HepG2 (cell line): ENCODE results near the gene FOXRED2. TPM values are rescaled to one million over a fixed set of nuclear protein-coding genes. Genes with fewer than 3 reads are reported as not detected.

Experiments used
- CBFB ChIP-seq: sonication (generic); formaldehyde crosslinking; IDR thresholded peaks from 2 replicates; pipeline ENCODE4 v1.4.0; 2020; ENCODE audit warnings: missing genetic modification reagents
- EED ChIP-seq: sonication (generic); formaldehyde crosslinking; IDR thresholded peaks from 2 replicates; pipeline ENCODE4 v1.5.0; 2020; ENCODE audit warnings: mild to moderate bottlenecking, missing genetic modification reagents
- FOXP1 ChIP-seq, 2 experiments: fragments of 450-650 bp in 1 of 2; IDR thresholded peaks; 2 replicates each; pipeline ENCODE4 v1.6.1; 2017 to 2018; ENCODE audit warnings: antibody characterized with exemption in 1 of 2
- HMG20A ChIP-seq: IDR thresholded peaks from 2 replicates; pipeline ENCODE4 v1.6.1; 2016; ENCODE audit warnings: borderline replicate concordance
- NFYC ChIP-seq: IDR thresholded peaks from 2 replicates; pipeline ENCODE4 v1.6.1; 2016; ENCODE audit warnings: missing genetic modification reagents, missing compliant biosample characterization
- SPEN ChIP-seq: sonication (generic); formaldehyde crosslinking; IDR thresholded peaks from 2 replicates; pipeline ENCODE4 v1.5.1; 2020; ENCODE audit warnings: low read depth, mild to moderate bottlenecking, missing genetic modification reagents
- WIZ ChIP-seq: sonication (generic); formaldehyde crosslinking; IDR thresholded peaks from 2 replicates; pipeline ENCODE4 v1.5.1; 2020; ENCODE audit warnings: mild to moderate bottlenecking, missing genetic modification reagents
- YY1 ChIP-seq: IDR thresholded peaks from 2 replicates; pipeline ENCODE4 v1.6.1; 2011; ENCODE audit warnings: low read length, low read depth, moderate library complexity, mild to moderate bottlenecking; ENCODE audit not compliant: insufficient read depth, insufficient replicate concordance
- ZBTB38 ChIP-seq: sonication (generic); formaldehyde crosslinking; IDR thresholded peaks from 2 replicates; pipeline ENCODE4 v1.5.1; 2020; ENCODE audit warnings: mild to moderate bottlenecking, missing genetic modification reagents
- ZFAT ChIP-seq: sonication (generic); formaldehyde crosslinking; conservative IDR thresholded peaks from 2 replicates; pipeline ENCODE4 v1.8.1; 2023; ENCODE audit warnings: missing genetic modification reagents, inconsistent platforms
- ZNF101 ChIP-seq: sonication (generic); formaldehyde crosslinking; IDR thresholded peaks from 2 replicates; pipeline ENCODE4 v1.4.0; 2020; ENCODE audit warnings: mild to moderate bottlenecking, low read depth, missing genetic modification reagents, borderline replicate concordance
- ZNF160 ChIP-seq: sonication (generic); formaldehyde crosslinking; IDR thresholded peaks from 2 replicates; pipeline ENCODE4 v1.8.0; 2022; ENCODE audit warnings: mild to moderate bottlenecking, inconsistent platforms, missing genetic modification reagents
- ZNF225 ChIP-seq: sonication (generic); formaldehyde crosslinking; IDR thresholded peaks from 2 replicates; pipeline ENCODE4 v1.4.0; 2020; ENCODE audit warnings: mild to moderate bottlenecking, missing genetic modification reagents
- ZNF350 ChIP-seq: sonication (generic); formaldehyde crosslinking; IDR thresholded peaks from 2 replicates; pipeline ENCODE4 v1.4.0; 2020; ENCODE audit warnings: mild to moderate bottlenecking, low read depth, missing genetic modification reagents, borderline replicate concordance
- ZNF432 ChIP-seq: sonication (generic); formaldehyde crosslinking; IDR thresholded peaks from 2 replicates; pipeline ENCODE4 v1.5.0; 2020; ENCODE audit warnings: missing genetic modification reagents, mild to moderate bottlenecking, borderline replicate concordance
- ZNF460 ChIP-seq: sonication (generic); formaldehyde crosslinking; IDR thresholded peaks from 2 replicates; pipeline ENCODE4 v1.5.1; 2020; ENCODE audit warnings: missing genetic modification reagents, mild to moderate bottlenecking, borderline replicate concordance
- ZNF546 ChIP-seq: sonication (generic); formaldehyde crosslinking; conservative IDR thresholded peaks from 2 replicates; pipeline ENCODE4 v1.8.1; 2023; ENCODE audit warnings: mild to moderate bottlenecking, missing genetic modification reagents
- ZNF597 ChIP-seq: sonication (generic); formaldehyde crosslinking; IDR thresholded peaks from 2 replicates; pipeline ENCODE4 v1.5.0; 2020; ENCODE audit warnings: missing genetic modification reagents
- polyA plus RNA-seq, 8 experiments: library from polyadenylated mRNA; depleted of rRNA in 3 of 8; stranded (reverse) in 7 of 8; unstranded in 1 of 8; fragments of >200 nt; fragmentation: Illumina TruSeq in 4 of 8; extraction: Trizol in 4 of 8; gene quantifications; 2 replicates each; pipeline versions ENCODE4 v1.2.1 to v1.2.3, GENCODE V29; 2011 to 2016; ENCODE audit warnings: low read depth in 4 of 8, missing spikeins in 1 of 8, mixed read lengths in 1 of 8; ENCODE audit not compliant: insufficient read depth in 1 of 8
- total RNA-seq, 5 experiments: library from RNA; depleted of rRNA; stranded (reverse); fragments of >200 nt; fragmentation: Illumina TruSeq; extraction: Trizol; gene quantifications; 2 replicates each; pipeline ENCODE4 v1.2.3, GENCODE V29; 2016; ENCODE audit warnings: low read depth in 1 of 5
- TF ChIP-seq, protein P1 (sequence below): sonication (generic); formaldehyde crosslinking; IDR thresholded peaks from 2 replicates; pipeline ENCODE4 v1.4.0; 2020; ENCODE audit warnings: missing genetic modification reagents
- TF ChIP-seq, protein P2 (sequence below): sonication (generic); formaldehyde crosslinking; IDR thresholded peaks from 2 replicates; pipeline ENCODE4 v1.4.0; 2020; ENCODE audit warnings: missing genetic modification reagents
- TF ChIP-seq, protein P3 (sequence below): sonication (generic); formaldehyde crosslinking; IDR thresholded peaks from 2 replicates; pipeline ENCODE4 v1.5.0; 2020; ENCODE audit warnings: missing genetic modification reagents

The FOXRED2 gene
- total and polyA plus RNA-seq, 2 of the 13 experiments (the other 11 are each of a cell fraction or from before 2014, with no cell fraction given), result 9.3 to 28.1 TPM

DNA sequence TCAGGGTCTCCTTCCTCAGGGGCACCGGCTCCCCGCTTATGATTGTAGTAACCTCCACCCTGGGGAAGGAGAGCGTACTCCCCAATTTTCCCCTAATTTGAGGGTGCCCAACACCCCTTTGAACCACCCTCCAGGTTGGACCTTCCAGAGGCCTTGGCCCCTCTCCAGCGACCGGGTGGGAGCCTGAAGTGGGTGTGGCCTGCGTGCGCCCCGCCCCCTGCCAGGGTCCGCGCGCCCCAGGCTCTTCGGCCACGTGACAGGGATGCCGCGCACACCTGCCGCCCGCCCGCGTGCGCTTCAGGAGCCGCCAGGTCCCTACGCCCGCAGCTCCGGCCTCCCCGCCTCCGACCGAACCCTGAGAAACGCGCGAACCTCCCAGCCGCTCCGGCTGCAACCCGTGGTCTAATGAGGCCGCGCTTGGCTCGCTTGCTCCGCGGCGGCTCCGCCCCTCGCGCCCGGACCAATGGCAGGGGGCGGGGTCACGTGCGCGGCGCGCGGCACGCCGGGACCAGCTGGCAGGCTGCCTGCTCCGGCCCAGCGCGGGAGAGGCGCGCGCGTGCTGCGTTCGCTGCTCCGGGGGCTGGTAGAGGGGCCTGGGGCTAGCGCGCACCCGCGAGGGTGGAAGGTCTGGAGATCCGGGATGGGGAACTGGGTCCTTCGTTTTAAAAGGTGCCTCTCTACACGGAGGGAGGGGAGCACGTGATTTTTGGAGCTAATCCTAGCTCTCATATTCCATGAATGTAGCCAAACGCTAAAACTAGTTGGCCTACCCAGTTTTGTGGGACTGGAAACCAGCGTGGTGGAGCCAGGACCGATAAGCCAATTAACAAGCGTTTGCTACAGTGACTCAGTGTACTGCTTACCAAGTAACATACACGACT, at the start of gene FOXRED2 (continued):
- TF ChIP-seq, protein P1, sequence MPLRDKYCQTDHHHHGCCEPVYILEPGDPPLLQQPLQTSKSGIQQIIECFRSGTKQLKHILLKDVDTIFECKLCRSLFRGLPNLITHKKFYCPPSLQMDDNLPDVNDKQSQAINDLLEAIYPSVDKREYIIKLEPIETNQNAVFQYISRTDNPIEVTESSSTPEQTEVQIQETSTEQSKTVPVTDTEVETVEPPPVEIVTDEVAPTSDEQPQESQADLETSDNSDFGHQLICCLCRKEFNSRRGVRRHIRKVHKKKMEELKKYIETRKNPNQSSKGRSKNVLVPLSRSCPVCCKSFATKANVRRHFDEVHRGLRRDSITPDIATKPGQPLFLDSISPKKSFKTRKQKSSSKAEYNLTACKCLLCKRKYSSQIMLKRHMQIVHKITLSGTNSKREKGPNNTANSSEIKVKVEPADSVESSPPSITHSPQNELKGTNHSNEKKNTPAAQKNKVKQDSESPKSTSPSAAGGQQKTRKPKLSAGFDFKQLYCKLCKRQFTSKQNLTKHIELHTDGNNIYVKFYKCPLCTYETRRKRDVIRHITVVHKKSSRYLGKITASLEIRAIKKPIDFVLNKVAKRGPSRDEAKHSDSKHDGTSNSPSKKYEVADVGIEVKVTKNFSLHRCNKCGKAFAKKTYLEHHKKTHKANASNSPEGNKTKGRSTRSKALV (CRISPR knock-in tag), result peak; percentile 51; the same call in 1 of the 2 replicates
- TF ChIP-seq ZNF160 (peak; percentile 88; the same call in 1 of the 2 replicates), ZNF101 (no peak; the same call in 1 of the 2 replicates), WIZ (no peak), SPEN (CRISPR knock-in tag) (peak; percentile 94), YY1 (peak; percentile 58), ZNF546 (CRISPR knock-in tag) (peak; percentile 98), CBFB (peak; percentile 69), ZNF460 (CRISPR knock-in tag) (no peak), ZNF432 (CRISPR knock-in tag) (0 out of 2 replicates have a peak, but pooled peaks have one; percentile 13), ZNF597 (CRISPR knock-in tag) (0 out of 2 replicates have a peak, but pooled peaks have one; percentile 17), ZNF225 (CRISPR knock-in tag) (peak; percentile 84; the same call in 1 of the 2 replicates), HMG20A (CRISPR knock-in tag) (no peak), EED (peak; percentile 98), FOXP1 (IDR thresholded peaks at IDR 0.05) (no peak), FOXP1 (CRISPR knock-in tag; IDR thresholded peaks at IDR 0.05) (no peak), ZBTB38 (CRISPR knock-in tag) (peak; percentile 93; the same call in 1 of the 2 replicates), ZNF350 (CRISPR knock-in tag) (no peak), ZFAT (CRISPR knock-in tag) (no peak; the same call in 1 of the 2 replicates), NFYC (CRISPR knock-in tag) (peak; percentile 78)
- TF ChIP-seq, protein P2, sequence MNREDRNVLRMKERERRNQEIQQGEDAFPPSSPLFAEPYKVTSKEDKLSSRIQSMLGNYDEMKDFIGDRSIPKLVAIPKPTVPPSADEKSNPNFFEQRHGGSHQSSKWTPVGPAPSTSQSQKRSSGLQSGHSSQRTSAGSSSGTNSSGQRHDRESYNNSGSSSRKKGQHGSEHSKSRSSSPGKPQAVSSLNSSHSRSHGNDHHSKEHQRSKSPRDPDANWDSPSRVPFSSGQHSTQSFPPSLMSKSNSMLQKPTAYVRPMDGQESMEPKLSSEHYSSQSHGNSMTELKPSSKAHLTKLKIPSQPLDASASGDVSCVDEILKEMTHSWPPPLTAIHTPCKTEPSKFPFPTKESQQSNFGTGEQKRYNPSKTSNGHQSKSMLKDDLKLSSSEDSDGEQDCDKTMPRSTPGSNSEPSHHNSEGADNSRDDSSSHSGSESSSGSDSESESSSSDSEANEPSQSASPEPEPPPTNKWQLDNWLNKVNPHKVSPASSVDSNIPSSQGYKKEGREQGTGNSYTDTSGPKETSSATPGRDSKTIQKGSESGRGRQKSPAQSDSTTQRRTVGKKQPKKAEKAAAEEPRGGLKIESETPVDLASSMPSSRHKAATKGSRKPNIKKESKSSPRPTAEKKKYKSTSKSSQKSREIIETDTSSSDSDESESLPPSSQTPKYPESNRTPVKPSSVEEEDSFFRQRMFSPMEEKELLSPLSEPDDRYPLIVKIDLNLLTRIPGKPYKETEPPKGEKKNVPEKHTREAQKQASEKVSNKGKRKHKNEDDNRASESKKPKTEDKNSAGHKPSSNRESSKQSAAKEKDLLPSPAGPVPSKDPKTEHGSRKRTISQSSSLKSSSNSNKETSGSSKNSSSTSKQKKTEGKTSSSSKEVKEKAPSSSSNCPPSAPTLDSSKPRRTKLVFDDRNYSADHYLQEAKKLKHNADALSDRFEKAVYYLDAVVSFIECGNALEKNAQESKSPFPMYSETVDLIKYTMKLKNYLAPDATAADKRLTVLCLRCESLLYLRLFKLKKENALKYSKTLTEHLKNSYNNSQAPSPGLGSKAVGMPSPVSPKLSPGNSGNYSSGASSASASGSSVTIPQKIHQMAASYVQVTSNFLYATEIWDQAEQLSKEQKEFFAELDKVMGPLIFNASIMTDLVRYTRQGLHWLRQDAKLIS (CRISPR knock-in tag), result no peak; the same call in 1 of the 2 replicates
- TF ChIP-seq, protein P3, sequence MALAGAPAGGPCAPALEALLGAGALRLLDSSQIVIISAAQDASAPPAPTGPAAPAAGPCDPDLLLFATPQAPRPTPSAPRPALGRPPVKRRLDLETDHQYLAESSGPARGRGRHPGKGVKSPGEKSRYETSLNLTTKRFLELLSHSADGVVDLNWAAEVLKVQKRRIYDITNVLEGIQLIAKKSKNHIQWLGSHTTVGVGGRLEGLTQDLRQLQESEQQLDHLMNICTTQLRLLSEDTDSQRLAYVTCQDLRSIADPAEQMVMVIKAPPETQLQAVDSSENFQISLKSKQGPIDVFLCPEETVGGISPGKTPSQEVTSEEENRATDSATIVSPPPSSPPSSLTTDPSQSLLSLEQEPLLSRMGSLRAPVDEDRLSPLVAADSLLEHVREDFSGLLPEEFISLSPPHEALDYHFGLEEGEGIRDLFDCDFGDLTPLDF (CRISPR knock-in tag), result no peak; the same call in 1 of the 2 replicates
